H1 (cell line): ENCODE results near the gene WEE1. TPM values are rescaled to one million over a fixed set of nuclear protein-coding genes. Genes with fewer than 3 reads are reported as not detected.

Experiments
- CTCF ChIA-PET: fragments of 300-600 bp; sonication (Branson Sonifier 250); formaldehyde crosslinking; loops from one replicate; lab custom pipeline; 2021; ENCODE audit not compliant: partially characterized antibody; lab: Charles Lee
- POLR2A ChIA-PET: fragments of 300-600 bp; sonication (Branson Sonifier 250); formaldehyde crosslinking; loops from one replicate; lab custom pipeline; 2021; ENCODE audit warnings: inconsistent platforms; ENCODE audit not compliant: partially characterized antibody; lab: Charles Lee
- DNase-seq, 2 experiments: peaks; one replicate each; pipeline versions ENCODE4 v3.0.0 to v3.0.0-alpha.2; 2010 to 2022; ENCODE audit warnings: low spot score in 2 of 2, low read depth in 1 of 2, mixed read lengths in 1 of 2
- FAIRE-seq: peaks from 2 replicates; lab custom pipeline; 2011; peaks lifted over from hg19 to GRCh38; lab: Jason Lieb, UNC
- H2AFZ ChIP-seq: 2 replicates; pipeline ENCODE4 v1.8.1; 2012; ENCODE audit warnings: low read length, inconsistent platforms
- H2AK5ac ChIP-seq: 2 replicates; pipeline ENCODE4 v1.6.1; 2013; ENCODE audit warnings: low read depth, low read length
- H2BK120ac ChIP-seq: replicated peaks from 2 replicates; pipeline ENCODE3; 2013; ENCODE audit warnings: low read depth, low read length, inconsistent platforms
- H2BK12ac ChIP-seq: 2 replicates; pipeline ENCODE4 v1.6.1; 2013; ENCODE audit warnings: low read depth, low read length
- H2BK15ac ChIP-seq: 2 replicates; pipeline ENCODE4 v1.6.1; 2013; ENCODE audit warnings: low read length
- H2BK20ac ChIP-seq: 2 replicates; pipeline ENCODE4 v1.6.1; 2013; ENCODE audit warnings: low read length
- H2BK5ac ChIP-seq: 2 replicates; pipeline ENCODE4 v1.6.1; 2013; ENCODE audit warnings: low read depth, low read length
- H3K14ac ChIP-seq: 2 replicates; pipeline ENCODE4 v1.6.1; 2013; ENCODE audit warnings: inconsistent platforms; ENCODE audit not compliant: insufficient read length
- H3K18ac ChIP-seq: 2 replicates; pipeline ENCODE4 v1.6.1; 2013; ENCODE audit warnings: low read length; ENCODE audit errors: extremely low read depth
- H3K23ac ChIP-seq: 2 replicates; pipeline ENCODE4 v1.6.1; 2013; ENCODE audit warnings: inconsistent platforms; ENCODE audit not compliant: insufficient read length
- H3K23me2 ChIP-seq: 2 replicates; pipeline ENCODE4 v1.6.1; 2013; ENCODE audit warnings: low read depth, low read length
- H3K27ac ChIP-seq: 2 replicates; pipeline ENCODE4 v1.6.1; 2011; ENCODE audit warnings: low read depth, low read length, inconsistent platforms
- H3K27me3 ChIP-seq, 4 experiments: replicated peaks in 1 of 4; 1 replicate in 1 of 4; 2 replicates in 3 of 4; pipeline versions ENCODE4 v1.6.1 to v1.8.1; 2011 to 2013; ENCODE audit warnings: low read length in 3 of 4, mild to moderate bottlenecking in 3 of 4, inconsistent platforms in 2 of 4, mixed read lengths in 2 of 4, moderate library complexity in 1 of 4; ENCODE audit not compliant: control insufficient read depth in 3 of 4, insufficient read depth in 3 of 4; ENCODE audit errors: extremely low read depth in 1 of 4
- H3K36me3 ChIP-seq, 4 experiments: 2 replicates each; pipeline versions ENCODE4 v1.6.1 to v1.8.1; 2011 to 2013; ENCODE audit warnings: mild to moderate bottlenecking in 4 of 4, low read length in 3 of 4, moderate library complexity in 2 of 4, control low read depth in 1 of 4, inconsistent platforms in 1 of 4; ENCODE audit not compliant: insufficient read depth in 4 of 4, control insufficient read depth in 2 of 4
- H3K4ac ChIP-seq: replicated peaks from 2 replicates; pipeline ENCODE3; 2013; ENCODE audit warnings: low read length, low read depth, mixed read lengths, inconsistent platforms; ENCODE audit not compliant: insufficient read length
- H3K4me1 ChIP-seq, 4 experiments: replicated peaks in 1 of 4; 1 replicate in 1 of 4; 2 replicates in 3 of 4; pipeline versions ENCODE4 v1.6.1 to v1.8.1; 2011 to 2013; ENCODE audit warnings: low read length in 3 of 4, inconsistent platforms in 2 of 4, mixed read lengths in 1 of 4; ENCODE audit not compliant: insufficient read depth in 4 of 4, control insufficient read depth in 3 of 4
- H3K4me2 ChIP-seq, 2 experiments: 2 replicates each; pipeline versions ENCODE4 v1.6.1 to v1.8.1; 2011 to 2013; ENCODE audit warnings: low read depth in 2 of 2, low read length in 2 of 2, control low read depth in 1 of 2, inconsistent platforms in 1 of 2, mild to moderate bottlenecking in 1 of 2; ENCODE audit not compliant: insufficient read depth in 1 of 2
- H3K4me3 ChIP-seq, 4 experiments: fragments of 200-600, 300-600 bp in 1 of 4; sonication (generic), shearing (Covaris generic), sonication (Bioruptor Twin) in 1 of 4; 2 replicates each; pipeline versions ENCODE4 v1.5.1 to v1.8.1; 2011 to 2016; ENCODE audit warnings: low read length in 4 of 4, low read depth in 3 of 4, control low read depth in 2 of 4, inconsistent platforms in 2 of 4, mild to moderate bottlenecking in 2 of 4, mixed read lengths in 1 of 4, moderate library complexity in 1 of 4; ENCODE audit not compliant: insufficient read depth in 2 of 4; ENCODE audit errors: extremely low read depth in 1 of 4
- H3K56ac ChIP-seq: replicated peaks from 2 replicates; pipeline ENCODE3; 2013; ENCODE audit warnings: low read depth, mild to moderate bottlenecking, mixed read lengths, low read length, inconsistent platforms; ENCODE audit not compliant: insufficient read length
- H3K79me1 ChIP-seq: 2 replicates; pipeline ENCODE4 v1.6.1; 2013; ENCODE audit warnings: low read depth, low read length, control low read depth
- H3K79me2 ChIP-seq, 2 experiments: 2 replicates each; pipeline versions ENCODE4 v1.6.1 to v1.8.1; 2012 to 2013; ENCODE audit warnings: low read length in 2 of 2, mild to moderate bottlenecking in 2 of 2, inconsistent platforms in 1 of 2; ENCODE audit not compliant: insufficient read depth in 2 of 2, control insufficient read depth in 1 of 2
- H3K9ac ChIP-seq, 4 experiments: replicated peaks in 1 of 4; 1 replicate in 1 of 4; 2 replicates in 3 of 4; pipeline versions ENCODE4 v1.6.1 to v1.8.1; 2011 to 2013; ENCODE audit warnings: low read depth in 3 of 4, low read length in 3 of 4, control low read depth in 2 of 4, mild to moderate bottlenecking in 2 of 4, moderate library complexity in 2 of 4, inconsistent platforms in 1 of 4; ENCODE audit errors: extremely low read depth in 1 of 4
- H3K9me3 ChIP-seq, 2 experiments: 2 replicates each; pipeline versions ENCODE4 v1.6.1 to v1.8.1; 2012 to 2013; ENCODE audit warnings: mild to moderate bottlenecking in 2 of 2, moderate library complexity in 2 of 2, control low read depth in 1 of 2, inconsistent platforms in 1 of 2, low read depth in 1 of 2, low read length in 1 of 2, mixed read lengths in 1 of 2; ENCODE audit not compliant: insufficient read depth in 2 of 2
- H4K20me1 ChIP-seq, 2 experiments: replicated peaks in 1 of 2; 2 replicates each; pipeline versions ENCODE3 to v1.8.1; 2011 to 2013; ENCODE audit warnings: inconsistent platforms in 2 of 2, low read length in 2 of 2, mild to moderate bottlenecking in 1 of 2; ENCODE audit not compliant: insufficient read depth in 2 of 2, control insufficient read depth in 1 of 2
- H4K5ac ChIP-seq: 2 replicates; pipeline ENCODE4 v1.6.1; 2013; ENCODE audit warnings: low read length, low read depth, mixed read lengths, inconsistent platforms; ENCODE audit not compliant: insufficient read length
- H4K8ac ChIP-seq: 2 replicates; pipeline ENCODE4 v1.8.0; 2013; ENCODE audit warnings: mild to moderate bottlenecking, moderate library complexity, low read length, inconsistent platforms; ENCODE audit not compliant: insufficient read depth; ENCODE audit errors: extremely low read depth
- H4K91ac ChIP-seq: replicated peaks from 2 replicates; pipeline ENCODE3; 2013; ENCODE audit warnings: low read length, mixed read lengths, inconsistent platforms; ENCODE audit not compliant: insufficient read length
- CHD2 ChIP-seq: IDR thresholded peaks from 2 replicates; pipeline ENCODE4 v1.6.1; 2012; ENCODE audit warnings: low read length, improper control_type of control experiment
- CREB1 ChIP-seq: IDR thresholded peaks from 2 replicates; pipeline ENCODE4 v1.6.1; 2012; ENCODE audit warnings: inconsistent platforms
- CTBP2 ChIP-seq: IDR thresholded peaks from 2 replicates; pipeline ENCODE4 v1.7.0; 2011; ENCODE audit warnings: borderline replicate concordance, mild to moderate bottlenecking, moderate library complexity, mixed read lengths, low read length; ENCODE audit not compliant: insufficient read depth, insufficient read length
- EP300 ChIP-seq, 2 experiments: IDR thresholded peaks; 1 replicate in 1 of 2; 2 replicates in 1 of 2; pipeline ENCODE4 v1.6.1; 2011 to 2012; ENCODE audit warnings: low read depth in 2 of 2, low read length in 2 of 2, mild to moderate bottlenecking in 2 of 2, borderline replicate concordance in 1 of 2, inconsistent platforms in 1 of 2, moderate library complexity in 1 of 2
- FOSL1 ChIP-seq: IDR thresholded peaks from 2 replicates; pipeline ENCODE4 v1.6.1; 2011; ENCODE audit warnings: mild to moderate bottlenecking, low read depth, low read length, moderate library complexity; ENCODE audit not compliant: insufficient read depth
- GTF2F1 ChIP-seq: IDR thresholded peaks from 2 replicates; pipeline ENCODE4 v1.6.1; 2012; ENCODE audit warnings: low read depth, low read length, improper control_type of control experiment, borderline replicate concordance
- MAFK ChIP-seq: IDR thresholded peaks from 2 replicates; pipeline ENCODE4 v1.6.1; 2012; ENCODE audit warnings: low read depth, mild to moderate bottlenecking, improper control_type of control experiment, low read length
- SIN3A ChIP-seq, 2 experiments: IDR thresholded peaks in 1 of 2; conservative IDR thresholded peaks in 1 of 2; 2 replicates each; pipeline ENCODE4 v1.6.1; 2011 to 2012; ENCODE audit warnings: low read length in 2 of 2, improper control_type of control experiment in 1 of 2, low read depth in 1 of 2, mild to moderate bottlenecking in 1 of 2
- SRF ChIP-seq: IDR thresholded peaks from 2 replicates; pipeline ENCODE4 v1.6.1; 2011; ENCODE audit warnings: mild to moderate bottlenecking, low read depth, low read length, moderate library complexity
- USF2 ChIP-seq: IDR thresholded peaks from 2 replicates; pipeline ENCODE4 v1.6.1; 2011; ENCODE audit warnings: low read length, improper control_type of control experiment
- YY1 ChIP-seq: IDR thresholded peaks from 2 replicates; pipeline ENCODE4 v1.6.1; 2011; ENCODE audit warnings: low read depth, mild to moderate bottlenecking, low read length
- WGBS, 2 experiments: shearing (Covaris generic) in 1 of 2; methylation state at CpG; one replicate each; pipeline versions ENCODE4 v1.1.6 to v1.1.7; 2013 to 2015; ENCODE audit warnings: low lambda C conversion rate in 2 of 2, mixed read lengths in 2 of 2, inconsistent platforms in 1 of 2, low coverage in 1 of 2, missing lambda C conversion rate in 1 of 2; ENCODE audit not compliant: insufficient replicate concordance in 2 of 2, insufficient coverage in 1 of 2, insufficient read length in 1 of 2; ENCODE audit errors: extremely low coverage in 1 of 2, missing lambda C conversion rate in 1 of 2; 5-methylcytosine and 5-hydroxymethylcytosine counted together
- polyA plus RNA-seq, 7 experiments: library from polyadenylated mRNA; depleted of rRNA in 3 of 7; stranded (reverse) in 5 of 7; unstranded in 2 of 7; fragments of >200 nt in 5 of 7; fragments of 200-250 nt in 2 of 7; gene quantifications; 1 replicate in 5 of 7; 2 replicates in 1 of 7; 4 replicates in 1 of 7; pipeline versions ENCODE4 v1.2.1 to v1.2.3, GENCODE V29; 2011 to 2013; ENCODE audit warnings: missing spikeins in 2 of 7, mixed read lengths in 2 of 7
- total RNA-seq: library from RNA; stranded (reverse); fragmentation: NEBNext Ultra II Directional; extraction: Animal tissue kit (Norgen Biotek cat#: 25700); gene quantifications from 2 replicates; pipeline ENCODE4 v1.2.1, GENCODE V29; 2021

WEE1 gene
- total and polyA plus RNA-seq, 2 of the 8 experiments (the other 6 are each of a cell fraction or from before 2014, with no cell fraction given) = 40.8 to 120 TPM

- peaks cover 7 to 42% (median 29%) of the 10 kb centered on the region in 4 experiments for H3K36me3 ChIP-seq
- no peak overlapping the region for H3K23ac ChIP-seq
- CTCF ChIA-PET = interaction anchor here (1.9 to 3.4 kb wide), 2 partner anchors 39 to 40 kb away, joined by 5 to 18 read pairs; no protein-coding TSS in a partner anchor
- H3K9ac ChIP-seq = peak overlapping the region; percentile 85 to 98 (median 92)
- peaks cover 6% of the 10 kb centered on the region for H3K23me2 ChIP-seq
- DNase-seq (peak in 1 of 2 experiments; percentile 47), FAIRE-seq (no peak)
- H2BK5ac ChIP-seq = peak overlapping the region; percentile 42; the same call in 1 of the 2 replicates
- peak overlapping the region; percentile 89 for H3K18ac ChIP-seq
- H4K91ac ChIP-seq = no peak overlapping the region
- H3K27me3 ChIP-seq = no peaks in the 10 kb centered on the region
- peak overlapping the region; percentile 65 for H4K8ac ChIP-seq
- H3K4me1 ChIP-seq = peaks cover 0 to 5% (median 3%) of the 10 kb centered on the region in 4 experiments; a peak in 4 of 7 replicates
- no peaks in the 10 kb centered on the region for H3K79me1 ChIP-seq
- H3K56ac ChIP-seq = peak overlapping the region; percentile 13
- peak overlapping the region; percentile 80 to 93 (median 84) for H3K4me3 ChIP-seq
- WGBS, 2 experiments = 0% methylated on average over 43 of the region's 43 CpGs; no CpG with 5 or more reads in 1 of the 2 experiments
- H3K14ac ChIP-seq = no peak overlapping the region
- H2BK12ac ChIP-seq = peak overlapping the region; percentile 1; the same call in 1 of the 2 replicates
- no peaks in the 10 kb centered on the region for H3K9me3 ChIP-seq
- POLR2A ChIA-PET = interaction anchor here (0.7 to 4.2 kb wide), 23 partner anchors 8 to 115 kb away, joined by 3 to 48 read pairs (median 6); partner anchors contain the start of gene ZNF143
- H2BK15ac ChIP-seq = no peak overlapping the region
- H2BK120ac ChIP-seq = no peak overlapping the region
- peak overlapping the region; percentile 7 for H4K5ac ChIP-seq
- H3K4me2 ChIP-seq = peak overlapping the region; percentile 61 to 66
- H2AFZ ChIP-seq = no peak overlapping the region
- H3K79me2 ChIP-seq = peaks cover 28 to 58% of the 10 kb centered on the region in 2 experiments
- no peak overlapping the region for H3K4ac ChIP-seq
- no peak overlapping the region for H2BK20ac ChIP-seq
- H3K27ac ChIP-seq = peak overlapping the region; percentile 90
- H4K20me1 ChIP-seq = peaks cover 12 to 13% of the 10 kb centered on the region in 2 experiments
- no peak overlapping the region for H2AK5ac ChIP-seq
- TF ChIP-seq FOSL1 = no peak
- TF ChIP-seq EP300 (IDR thresholded peaks at IDR 0.05; ENCODE audit: borderline replicate concordance in 1 of 2, low read depth in 2 of 2, low read length in 2 of 2) = no peak
- no peak for TF ChIP-seq YY1
- TF ChIP-seq CREB1 = no peak
- TF ChIP-seq CHD2 = no peak
- TF ChIP-seq CTBP2 = no peak
- 0 out of 4 replicates have a peak, but pooled peaks of 1 of the 2 experiments have one; percentile 2 for TF ChIP-seq SIN3A (conservative IDR thresholded peaks at IDR 0.05 in 1 of 2, IDR thresholded peaks at IDR 0.05 in 1 of 2; ENCODE audit: low read depth in 1 of 2, low read length in 2 of 2)
- no peak for TF ChIP-seq GTF2F1
- no peak for TF ChIP-seq MAFK
- no peak for TF ChIP-seq USF2
- no peak for TF ChIP-seq SRF
Observed at GRCh38 chr11:9574622-9575259, 1.3 kb downstream of the WEE1 start.
